ENCODE data around the gene DOK6. TPM values are rescaled to one million over a fixed set of nuclear protein-coding genes. Genes with fewer than 3 reads are reported as not detected.

DOK6 gene
- total and polyA plus RNA-seq, 10 of the 15 experiments (the other 5 are each of a cell fraction or from before 2014, with no cell fraction given) = 0.01 to 0.09 (median 0.04) TPM; not detected in 4

DNA sequence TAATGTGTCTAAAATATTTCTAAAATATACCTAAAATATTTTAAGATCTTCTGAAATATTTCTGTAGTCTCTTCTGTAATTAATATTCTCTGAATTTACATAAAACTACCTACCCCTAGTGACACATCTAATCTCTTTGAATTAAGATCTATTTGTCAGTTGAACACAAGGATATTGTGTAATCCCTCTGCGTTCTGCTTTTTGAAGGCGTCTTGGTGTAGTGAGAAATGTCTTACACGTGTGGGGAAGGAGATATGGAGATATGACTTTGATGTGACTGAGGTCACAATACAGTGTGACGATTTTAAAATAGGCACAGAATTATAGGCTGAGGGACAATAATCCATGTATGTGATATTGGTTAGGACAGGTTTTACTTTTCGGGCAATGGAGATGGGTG, 79.8 kb downstream of the DOK6 start:
- TF ChIP-seq, protein P1, sequence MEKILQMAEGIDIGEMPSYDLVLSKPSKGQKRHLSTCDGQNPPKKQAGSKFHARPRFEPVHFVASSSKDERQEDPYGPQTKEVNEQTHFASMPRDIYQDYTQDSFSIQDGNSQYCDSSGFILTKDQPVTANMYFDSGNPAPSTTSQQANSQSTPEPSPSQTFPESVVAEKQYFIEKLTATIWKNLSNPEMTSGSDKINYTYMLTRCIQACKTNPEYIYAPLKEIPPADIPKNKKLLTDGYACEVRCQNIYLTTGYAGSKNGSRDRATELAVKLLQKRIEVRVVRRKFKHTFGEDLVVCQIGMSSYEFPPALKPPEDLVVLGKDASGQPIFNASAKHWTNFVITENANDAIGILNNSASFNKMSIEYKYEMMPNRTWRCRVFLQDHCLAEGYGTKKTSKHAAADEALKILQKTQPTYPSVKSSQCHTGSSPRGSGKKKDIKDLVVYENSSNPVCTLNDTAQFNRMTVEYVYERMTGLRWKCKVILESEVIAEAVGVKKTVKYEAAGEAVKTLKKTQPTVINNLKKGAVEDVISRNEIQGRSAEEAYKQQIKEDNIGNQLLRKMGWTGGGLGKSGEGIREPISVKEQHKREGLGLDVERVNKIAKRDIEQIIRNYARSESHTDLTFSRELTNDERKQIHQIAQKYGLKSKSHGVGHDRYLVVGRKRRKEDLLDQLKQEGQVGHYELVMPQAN (conservative IDR thresholded peaks at IDR 0.05) = no peak
- TF ChIP-seq GATAD2B (conservative IDR thresholded peaks at IDR 0.05; ENCODE audit: low read depth) = no peak
- no peak for TF ChIP-seq POLR2A (IDR thresholded peaks at IDR 0.05; ENCODE audit: low read depth, low read length)
- TF ChIP-seq, protein P2, sequence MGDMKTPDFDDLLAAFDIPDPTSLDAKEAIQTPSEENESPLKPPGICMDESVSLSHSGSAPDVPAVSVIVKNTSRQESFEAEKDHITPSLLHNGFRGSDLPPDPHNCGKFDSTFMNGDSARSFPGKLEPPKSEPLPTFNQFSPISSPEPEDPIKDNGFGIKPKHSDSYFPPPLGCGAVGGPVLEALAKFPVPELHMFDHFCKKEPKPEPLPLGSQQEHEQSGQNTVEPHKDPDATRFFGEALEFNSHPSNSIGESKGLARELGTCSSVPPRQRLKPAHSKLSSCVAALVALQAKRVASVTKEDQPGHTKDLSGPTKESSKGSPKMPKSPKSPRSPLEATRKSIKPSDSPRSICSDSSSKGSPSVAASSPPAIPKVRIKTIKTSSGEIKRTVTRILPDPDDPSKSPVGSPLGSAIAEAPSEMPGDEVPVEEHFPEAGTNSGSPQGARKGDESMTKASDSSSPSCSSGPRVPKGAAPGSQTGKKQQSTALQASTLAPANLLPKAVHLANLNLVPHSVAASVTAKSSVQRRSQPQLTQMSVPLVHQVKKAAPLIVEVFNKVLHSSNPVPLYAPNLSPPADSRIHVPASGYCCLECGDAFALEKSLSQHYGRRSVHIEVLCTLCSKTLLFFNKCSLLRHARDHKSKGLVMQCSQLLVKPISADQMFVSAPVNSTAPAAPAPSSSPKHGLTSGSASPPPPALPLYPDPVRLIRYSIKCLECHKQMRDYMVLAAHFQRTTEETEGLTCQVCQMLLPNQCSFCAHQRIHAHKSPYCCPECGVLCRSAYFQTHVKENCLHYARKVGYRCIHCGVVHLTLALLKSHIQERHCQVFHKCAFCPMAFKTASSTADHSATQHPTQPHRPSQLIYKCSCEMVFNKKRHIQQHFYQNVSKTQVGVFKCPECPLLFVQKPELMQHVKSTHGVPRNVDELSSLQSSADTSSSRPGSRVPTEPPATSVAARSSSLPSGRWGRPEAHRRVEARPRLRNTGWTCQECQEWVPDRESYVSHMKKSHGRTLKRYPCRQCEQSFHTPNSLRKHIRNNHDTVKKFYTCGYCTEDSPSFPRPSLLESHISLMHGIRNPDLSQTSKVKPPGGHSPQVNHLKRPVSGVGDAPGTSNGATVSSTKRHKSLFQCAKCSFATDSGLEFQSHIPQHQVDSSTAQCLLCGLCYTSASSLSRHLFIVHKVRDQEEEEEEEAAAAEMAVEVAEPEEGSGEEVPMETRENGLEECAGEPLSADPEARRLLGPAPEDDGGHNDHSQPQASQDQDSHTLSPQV (IDR thresholded peaks at IDR 0.05) = no peak
- no peak for TF ChIP-seq ZNF217 (IDR thresholded peaks at IDR 0.05)
- TF ChIP-seq, protein P3, sequence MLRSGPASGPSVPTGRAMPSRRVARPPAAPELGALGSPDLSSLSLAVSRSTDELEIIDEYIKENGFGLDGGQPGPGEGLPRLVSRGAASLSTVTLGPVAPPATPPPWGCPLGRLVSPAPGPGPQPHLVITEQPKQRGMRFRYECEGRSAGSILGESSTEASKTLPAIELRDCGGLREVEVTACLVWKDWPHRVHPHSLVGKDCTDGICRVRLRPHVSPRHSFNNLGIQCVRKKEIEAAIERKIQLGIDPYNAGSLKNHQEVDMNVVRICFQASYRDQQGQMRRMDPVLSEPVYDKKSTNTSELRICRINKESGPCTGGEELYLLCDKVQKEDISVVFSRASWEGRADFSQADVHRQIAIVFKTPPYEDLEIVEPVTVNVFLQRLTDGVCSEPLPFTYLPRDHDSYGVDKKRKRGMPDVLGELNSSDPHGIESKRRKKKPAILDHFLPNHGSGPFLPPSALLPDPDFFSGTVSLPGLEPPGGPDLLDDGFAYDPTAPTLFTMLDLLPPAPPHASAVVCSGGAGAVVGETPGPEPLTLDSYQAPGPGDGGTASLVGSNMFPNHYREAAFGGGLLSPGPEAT (IDR thresholded peaks at IDR 0.05; ENCODE audit: low read depth) = no peak
- no peak for TF ChIP-seq POLR2AphosphoS5 (IDR thresholded peaks at IDR 0.05; ENCODE audit: low read length)
- TF ChIP-seq ASH2L (IDR thresholded peaks at IDR 0.05; ENCODE audit: borderline replicate concordance, low read depth) = no peak
- TF ChIP-seq MYC (IDR thresholded peaks at IDR 0.05; ENCODE audit: insufficient read depth, insufficient read length, insufficient replicate concordance, low read length, severe bottlenecking) = no peak
- no peak for TF ChIP-seq TCF3 (IDR thresholded peaks at IDR 0.05; ENCODE audit: borderline replicate concordance, insufficient read depth, low read depth, low read length)
- TF ChIP-seq SPI1 (IDR thresholded peaks at IDR 0.05; ENCODE audit: borderline replicate concordance, insufficient read depth, low read depth, low read length) = no peak
- H3K4me1 ChIP-seq (ENCODE audit: control insufficient read depth, insufficient read depth, low read length) = no peaks in the 10 kb centered on the region
- ATAC-seq = no peak
- H2AFZ ChIP-seq (ENCODE audit: control insufficient read depth, low read depth, low read length) = no peak overlapping the region
- H3K79me2 ChIP-seq (ENCODE audit: control insufficient read depth, insufficient read depth, low read length) = no peaks in the 10 kb centered on the region
- no peaks in the 10 kb centered on the region for H3K9me3 ChIP-seq (replicated peaks; ENCODE audit: control insufficient read depth, insufficient read depth, low read length)
- CTCF ChIA-PET = no interaction called here
- no peak overlapping the region for H3K4me3 ChIP-seq
- in situ Hi-C loops (cut with MboI) = no loop called here
- no peak overlapping the region for H3K9ac ChIP-seq (ENCODE audit: control insufficient read depth, insufficient read depth, low read length)
- FAIRE-seq = no peak
- no peak overlapping the region for H3K27ac ChIP-seq (ENCODE audit: control insufficient read depth, insufficient read depth)
- no peaks in the 10 kb centered on the region for H4K20me1 ChIP-seq (ENCODE audit: control insufficient read depth, insufficient read depth)
- SMC1A ChIA-PET (ENCODE audit: uncharacterized antibody, unreplicated experiment) = no interaction called here
- H3K4me2 ChIP-seq (ENCODE audit: control insufficient read depth, insufficient read depth) = no peak overlapping the region
- no peaks in the 10 kb centered on the region for H3K27me3 ChIP-seq (replicated peaks in 1 of 2; ENCODE audit: control insufficient read depth in 2 of 2, insufficient read depth in 2 of 2, low read length in 1 of 2)
- intact Hi-C loops (cut with micrococcal nuclease; ENCODE audit: unreplicated experiment) = no loop called here
- no peak for DNase-seq (ENCODE audit: low read depth, low spot score)
- RAD21 ChIA-PET (ENCODE audit: unreplicated experiment) = no interaction called here
- no peaks in the 10 kb centered on the region for H3K36me3 ChIP-seq (ENCODE audit: control insufficient read depth in 2 of 2, insufficient read depth in 2 of 2, low read length in 1 of 2)
- WGBS (ENCODE audit: insufficient coverage, insufficient replicate concordance, low lambda C conversion rate, missing lambda C conversion rate) = under 1% methylated on average over 5 of the region's 5 CpGs
- no TSS peak for BruUV-seq (replicated peaks)
- POLR2A ChIA-PET = no interaction called here
